Measurements from ENCODE around the gene NDUFAF7. TPM values are rescaled to one million over a fixed set of nuclear protein-coding genes. Genes with fewer than 3 reads are reported as not detected.

NDUFAF7 gene
- total RNA-seq (2021): 103 and 108 TPM in 2 replicates
- long read RNA-seq, transcript NDUFAF7-201 (10 exons, 2,176 nt): major isoform, 137 of 436 reads
- long read RNA-seq, partial matches to known transcripts: 46 of 436 reads
- long read RNA-seq, other reads (novel, unspliced or antisense): 249 of 436 reads

GRCh38 chr2:37231241-37232130 lies at the start of gene NDUFAF7, which contains the start of gene CEBPZ:
Gene NDUFAF7, plus strand, starts transcription at chr2:37231658. Its CDS starts 48 bp downstream, at chr2:37231706.
Gene CEBPZ, minus strand, starts transcription at chr2:37231596. Its CDS starts 29 bp downstream, at chr2:37231567.
- peaks cover 18% of the 10 kb centered on the region for H3K23me2 ChIP-seq (ENCODE audit: insufficient read length, low read depth, low read length, poor library complexity, severe bottlenecking)
- no peak within 1 kb of the TSS for H2BK120ac ChIP-seq (ENCODE audit: low read depth, low read length, poor library complexity, severe bottlenecking)
- no peak within 1 kb of the TSS for H3K23ac ChIP-seq (ENCODE audit: insufficient read length, low read depth, low read length)
- TF ChIP-seq CTCF (conservative IDR thresholded peaks at IDR 0.05): no peak
- peak; percentile 85 for DNase-seq
- H3K4me2 ChIP-seq (ENCODE audit: insufficient read depth, insufficient read length, low read length): peak within 1 kb of the TSS; percentile 92
- no peak within 1 kb of the TSS for H3K27ac ChIP-seq (ENCODE audit: insufficient read length, low read depth, low read length)
- no peak within 1 kb of the TSS for H3K56ac ChIP-seq (ENCODE audit: insufficient read length, low read depth, low read length)
- H2BK12ac ChIP-seq (ENCODE audit: insufficient read length, low read depth, low read length): no peak within 1 kb of the TSS
- no peak within 1 kb of the TSS for H4K8ac ChIP-seq (replicated peaks; ENCODE audit: insufficient read length, low read depth, low read length)
- H3K36me3 Mint-ChIP-seq (ENCODE audit: insufficient read depth in 1 of 3, low read depth in 3 of 3): peaks cover 34 to 61% (median 34%) of the 10 kb centered on the region in 3 experiments
- no peaks in the 10 kb centered on the region for H3K9me3 ChIP-seq (ENCODE audit: control insufficient read depth, low read depth, low read length)
- peaks cover 0 to 3% of the 10 kb centered on the region in 2 experiments; a peak in 2 of 5 replicates for H3K9me3 Mint-ChIP-seq
- no peak within 1 kb of the TSS for H4K5ac ChIP-seq (ENCODE audit: insufficient read length, low read depth, low read length)
- no peak within 1 kb of the TSS for H2AK5ac ChIP-seq (ENCODE audit: insufficient read length, low read length)
- H3K4ac ChIP-seq (ENCODE audit: low read depth, low read length): no peak within 1 kb of the TSS
- H3K4me1 ChIP-seq (ENCODE audit: insufficient read depth, low read length): peaks cover 4% of the 10 kb centered on the region; the same call in 1 of the 2 replicates
- H4K20me1 ChIP-seq (ENCODE audit: control insufficient read depth, insufficient read depth, insufficient read length): no peaks in the 10 kb centered on the region
- H2AFZ ChIP-seq (ENCODE audit: low read length): no peak within 1 kb of the TSS
- no CpG with 5 or more reads among the region's 73 CpGs for WGBS (ENCODE audit: extremely low coverage, insufficient read length, low lambda C conversion rate)
- no peak within 1 kb of the TSS for H2BK20ac ChIP-seq (ENCODE audit: low read depth, low read length, poor library complexity, severe bottlenecking)
- peak within 1 kb of the TSS; percentile 48 for H2BK5ac ChIP-seq (ENCODE audit: insufficient read length, low read length)
- H3K27me3 ChIP-seq (ENCODE audit: insufficient read depth, low read length): no peaks in the 10 kb centered on the region
- H3K79me2 ChIP-seq (ENCODE audit: insufficient read depth, low read length): peaks cover 61% of the 10 kb centered on the region
- no peaks in the 10 kb centered on the region for H3K79me1 ChIP-seq (ENCODE audit: insufficient read depth, low read depth, low read length, poor library complexity, severe bottlenecking)
- H3T11ph ChIP-seq (ENCODE audit: low read length): no peak within 1 kb of the TSS
- H3K27me3 Mint-ChIP-seq (ENCODE audit: low read depth): no peaks in the 10 kb centered on the region
- peaks cover 42 to 56% of the 10 kb centered on the region in 2 experiments for H3K4me1 Mint-ChIP-seq
- H4K91ac ChIP-seq (ENCODE audit: insufficient read length, low read depth, low read length): no peak within 1 kb of the TSS
- H3K9ac ChIP-seq (ENCODE audit: extremely low read depth, insufficient read length, low read length): peak within 1 kb of the TSS; percentile 64
- H3K14ac ChIP-seq (ENCODE audit: insufficient read depth, low read length): peak within 1 kb of the TSS; percentile 79
- H3K4me3 Mint-ChIP-seq: no peak within 1 kb of the TSS
- H3K18ac ChIP-seq (ENCODE audit: insufficient read length, low read depth, low read length): no peak within 1 kb of the TSS
- H3K27ac Mint-ChIP-seq: no peak within 1 kb of the TSS
- no peak within 1 kb of the TSS for H2BK15ac ChIP-seq (ENCODE audit: low read depth, low read length)

Data from H9 (cell line).